Tibial artery (tissue), 4 donors: ENCODE measurements around the gene CDK5RAP2.

Experiments used
- DNase-seq, 2 donors: peaks; one replicate each; pipeline ENCODE4 v3.0.0-alpha.2; 2019
- H3K27ac ChIP-seq, 2 donors: fragments of 200-600 bp; sonication (generic) in 1 of 2; 1 replicate in 1 of 2; 2 replicates in 1 of 2; pipeline ENCODE4 v1.5.1; 2018 to 2019; ENCODE audit warnings: mild to moderate bottlenecking in 1 of 2
- H3K27me3 ChIP-seq, 2 donors: fragments of 200-600 bp; sonication (generic) in 1 of 2; one replicate each; pipeline versions ENCODE4 v1.5.1 to v1.6.0; 2016 to 2019
- H3K36me3 ChIP-seq, 3 donors: fragments of 200-600 bp; sonication (generic) in 2 of 3; one replicate each; pipeline ENCODE4 v1.5.1; 2016 to 2019; ENCODE audit warnings: mild to moderate bottlenecking in 2 of 3
- H3K4me1 ChIP-seq, 4 donors: fragments of 200-600 bp; sonication (generic) in 2 of 4; 1 replicate in 3 of 4; 2 replicates in 1 of 4; pipeline ENCODE4 v1.5.1; 2016 to 2019
- H3K4me3 ChIP-seq, 2 donors: fragments of 200-600 bp; sonication (generic) in 1 of 2; 1 replicate in 1 of 2; 2 replicates in 1 of 2; pipeline ENCODE4 v1.5.1; 2018 to 2019; ENCODE audit warnings: mild to moderate bottlenecking in 2 of 2
- H3K9me3 ChIP-seq, 3 donors: fragments of 200-600 bp; sonication (generic) in 1 of 3; one replicate each; pipeline ENCODE4 v1.5.1; 2016 to 2019
- intact Hi-C: fragments of 100-400 bp; cut with DNase I; formaldehyde crosslinking; loops from one replicate; pipeline ENCODE4 v1.15.0; 2023; ENCODE audit warnings: low total_unique reads
- TF ChIP-seq, protein P1 (sequence below), 2 experiments: fragments of 200-600 bp in 1 of 2; fragments of 450-650 bp in 1 of 2; IDR thresholded peaks; one replicate each; pipeline ENCODE4 v1.5.1; 2017 to 2019; ENCODE audit warnings: antibody characterized with exemption in 2 of 2, mild to moderate bottlenecking in 1 of 2, moderate library complexity in 1 of 2

Gene CDK5RAP2

DNA sequence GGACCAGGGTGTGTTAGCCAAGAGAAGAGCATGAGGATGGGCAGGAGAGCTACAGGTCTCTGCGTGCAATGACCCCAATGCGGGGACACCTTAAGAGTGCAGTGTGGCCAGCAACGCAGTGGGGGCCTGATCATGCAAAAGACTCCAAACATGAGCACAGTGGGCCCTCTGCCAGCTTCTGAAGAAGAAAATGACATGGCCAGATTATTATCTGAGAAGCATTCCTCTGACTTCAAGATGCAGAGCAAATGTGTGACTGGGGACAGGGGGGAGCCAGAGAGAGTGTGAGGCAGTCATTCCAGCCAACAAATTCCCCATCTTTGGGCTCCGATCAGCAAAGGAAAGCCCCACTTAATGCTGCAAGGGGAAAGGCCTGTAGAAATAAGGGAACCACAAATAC is 229.4 kb downstream of the CDK5RAP2 start:
- TF ChIP-seq, protein P1, sequence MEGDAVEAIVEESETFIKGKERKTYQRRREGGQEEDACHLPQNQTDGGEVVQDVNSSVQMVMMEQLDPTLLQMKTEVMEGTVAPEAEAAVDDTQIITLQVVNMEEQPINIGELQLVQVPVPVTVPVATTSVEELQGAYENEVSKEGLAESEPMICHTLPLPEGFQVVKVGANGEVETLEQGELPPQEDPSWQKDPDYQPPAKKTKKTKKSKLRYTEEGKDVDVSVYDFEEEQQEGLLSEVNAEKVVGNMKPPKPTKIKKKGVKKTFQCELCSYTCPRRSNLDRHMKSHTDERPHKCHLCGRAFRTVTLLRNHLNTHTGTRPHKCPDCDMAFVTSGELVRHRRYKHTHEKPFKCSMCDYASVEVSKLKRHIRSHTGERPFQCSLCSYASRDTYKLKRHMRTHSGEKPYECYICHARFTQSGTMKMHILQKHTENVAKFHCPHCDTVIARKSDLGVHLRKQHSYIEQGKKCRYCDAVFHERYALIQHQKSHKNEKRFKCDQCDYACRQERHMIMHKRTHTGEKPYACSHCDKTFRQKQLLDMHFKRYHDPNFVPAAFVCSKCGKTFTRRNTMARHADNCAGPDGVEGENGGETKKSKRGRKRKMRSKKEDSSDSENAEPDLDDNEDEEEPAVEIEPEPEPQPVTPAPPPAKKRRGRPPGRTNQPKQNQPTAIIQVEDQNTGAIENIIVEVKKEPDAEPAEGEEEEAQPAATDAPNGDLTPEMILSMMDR (IDR thresholded peaks at IDR 0.05) = no peak
- Histone ChIP-seq H3K4me1 (no peaks in the 10 kb centered on the region), H3K4me3 (no peak overlapping the region), H3K36me3 (no peaks in the 10 kb centered on the region), H3K9me3 (no peaks in the 10 kb centered on the region), H3K27me3 (no peaks in the 10 kb centered on the region), H3K27ac (no peak overlapping the region)
- no peak for DNase-seq
- intact Hi-C loops = no loop called here

GRCh38 chr9:120348951-120349429 is 231.0 kb downstream of the CDK5RAP2 start:
- H3K27ac ChIP-seq = no peak overlapping the region
- TF ChIP-seq, protein P1 (IDR thresholded peaks at IDR 0.05) = peak; percentile 9 to 22
- no peaks in the 10 kb centered on the region for H3K9me3 ChIP-seq
- no peaks in the 10 kb centered on the region for H3K27me3 ChIP-seq
- no peak for DNase-seq
- intact Hi-C loops = loop anchor here (1.0 kb wide), 1 partner anchor 33 kb away; no protein-coding TSS in a partner anchor
- H3K36me3 ChIP-seq = no peaks in the 10 kb centered on the region
- H3K4me3 ChIP-seq = no peak overlapping the region
- no peaks in the 10 kb centered on the region for H3K4me1 ChIP-seq

- H3K36me3 ChIP-seq = no peaks in the 10 kb centered on the region
- DNase-seq = no peak
- no peaks in the 10 kb centered on the region for H3K9me3 ChIP-seq
- H3K4me3 ChIP-seq = no peak overlapping the region
- no peaks in the 10 kb centered on the region for H3K27me3 ChIP-seq
- intact Hi-C loops = no loop called here
- no peak overlapping the region for H3K27ac ChIP-seq
- TF ChIP-seq, protein P1 (IDR thresholded peaks at IDR 0.05) = no peak
- H3K4me1 ChIP-seq = no peaks in the 10 kb centered on the region
Measured at GRCh38 chr9:120345379-120345778, 234.6 kb downstream of the CDK5RAP2 start.

- Histone ChIP-seq H3K4me3 (no peak overlapping the region), H3K4me1 (no peaks in the 10 kb centered on the region), H3K27ac (no peak overlapping the region), H3K9me3 (no peaks in the 10 kb centered on the region), H3K36me3 (no peaks in the 10 kb centered on the region), H3K27me3 (no peaks in the 10 kb centered on the region)
- intact Hi-C loops = no loop called here
- no peak for DNase-seq
- TF ChIP-seq, protein P1 (IDR thresholded peaks at IDR 0.05) = no peak
Measured at GRCh38 chr9:120344230-120344629, 235.7 kb downstream of the CDK5RAP2 start.

- intact Hi-C loops = no loop called here
- Histone ChIP-seq H3K27ac (no peak overlapping the region), H3K27me3 (no peaks in the 10 kb centered on the region), H3K4me1 (no peaks in the 10 kb centered on the region), H3K9me3 (no peaks in the 10 kb centered on the region), H3K36me3 (no peaks in the 10 kb centered on the region), H3K4me3 (no peak overlapping the region)
- TF ChIP-seq, protein P1 (IDR thresholded peaks at IDR 0.05) = no peak
- DNase-seq = no peak
Measured at GRCh38 chr9:120343416-120343815, 236.6 kb downstream of the CDK5RAP2 start.
